ENCODE results near the gene UNC13D.

The UNC13D gene

GRCh38 chr17:75843577-75844529, at the start of gene UNC13D:
UNC13D (minus strand) TSS chr17:75844404; CDS start chr17:75844337, 67 bp downstream.
- TF ChIP-seq CTCF (IDR thresholded peaks at IDR 0.05; ENCODE audit: control insufficient read depth, insufficient read depth, low read depth, low read length, missing control alignments) = no peak
- no peak for DNase-seq (ENCODE audit: low read depth)
- no peak within 1 kb of the TSS for H3K4me3 ChIP-seq (ENCODE audit: control insufficient read depth, low read depth, low read length)

- no peak overlapping the region for H3K4me3 ChIP-seq (ENCODE audit: control insufficient read depth, low read depth, low read length)
Measured at GRCh38 chr17:75893305-75894048, 49.3 kb upstream of the UNC13D start.

GRCh38 chr17:75892556-75893224, 48.5 kb upstream of the UNC13D start:
- no peak overlapping the region for H3K4me3 ChIP-seq (ENCODE audit: control insufficient read depth, low read depth, low read length)
- TF ChIP-seq CTCF (IDR thresholded peaks at IDR 0.05; ENCODE audit: control insufficient read depth, insufficient read depth, low read depth, low read length, missing control alignments) = no peak
- DNase-seq (ENCODE audit: low read depth) = no peak

More at GRCh38 chr17:75893305-75894048, 49.3 kb upstream of the UNC13D start:
- TF ChIP-seq CTCF (IDR thresholded peaks at IDR 0.05; ENCODE audit: control insufficient read depth, insufficient read depth, low read depth, low read length, missing control alignments) = no peak
- DNase-seq (ENCODE audit: low read depth) = no peak

- no peak for DNase-seq (ENCODE audit: low read depth)
- H3K4me3 ChIP-seq (ENCODE audit: control insufficient read depth, low read depth, low read length) = no peak overlapping the region
- no peak for TF ChIP-seq CTCF (IDR thresholded peaks at IDR 0.05; ENCODE audit: control insufficient read depth, insufficient read depth, low read depth, low read length, missing control alignments)
Measured at GRCh38 chr17:75891605-75892555, 47.7 kb upstream of the UNC13D start.

- DNase-seq (ENCODE audit: low read depth) = no peak
- no peak for TF ChIP-seq CTCF (IDR thresholded peaks at IDR 0.05; ENCODE audit: control insufficient read depth, insufficient read depth, low read depth, low read length, missing control alignments)
- H3K4me3 ChIP-seq (ENCODE audit: control insufficient read depth, low read depth, low read length) = no peak overlapping the region
Measured at GRCh38 chr17:75891022-75891604, 46.9 kb upstream of the UNC13D start.

Measured in AG09309 (cell line).